GM13976 (cell line): ENCODE measurements around the gene S100G.
A peak's percentile ranks its signal among the peaks of the same experiment; 100 is the strongest.

Source experiments
- DNase-seq: peaks from one replicate; pipeline ENCODE4 v3.0.0; 2012; ENCODE audit warnings: low spot score
- CTCF ChIP-seq: IDR thresholded peaks from 2 replicates; pipeline ENCODE4 v1.5.1; 2012; ENCODE audit warnings: borderline replicate concordance, mild to moderate bottlenecking; ENCODE audit not compliant: insufficient read depth; ENCODE audit errors: extremely low read depth, missing control alignments, control extremely low read depth
- in situ Hi-C: fragments of 300-500 bp; cut with MboI; formaldehyde crosslinking; loops from one replicate; pipeline ENCODE4 v1.12.0; 2022; ENCODE audit warnings: low sequenced_read_pairs, mixed read lengths, inconsistent platforms; ENCODE audit not compliant: unreplicated experiment

Gene S100G

GRCh38 chrX:16662402-16662801 lies 12.4 kb downstream of the S100G start:
- in situ Hi-C loops, result no loop called here
- TF ChIP-seq CTCF, result no peak
- no peak for DNase-seq

GRCh38 chrX:16664074-16664473 lies 14.1 kb downstream of the S100G start:
- no peak for DNase-seq
- in situ Hi-C loops, result no loop called here
- TF ChIP-seq CTCF, result no peak

GRCh38 chrX:16664626-16665025 lies 14.7 kb downstream of the S100G start:
- in situ Hi-C loops, result no loop called here
- TF ChIP-seq CTCF, result no peak
- DNase-seq, result no peak

GRCh38 chrX:16665089-16665488 lies 15.1 kb downstream of the S100G start:
- no peak for DNase-seq
- in situ Hi-C loops, result no loop called here
- TF ChIP-seq CTCF, result no peak

- no peak for TF ChIP-seq CTCF
- in situ Hi-C loops, result no loop called here
- no peak for DNase-seq
Measured at GRCh38 chrX:16666541-16666940, 16.6 kb downstream of the S100G start.

GRCh38 chrX:16671005-16671404 lies 21.0 kb downstream of the S100G start:
- in situ Hi-C loops, result no loop called here
- peak; percentile 49 for DNase-seq
- TF ChIP-seq CTCF, result peak; percentile 11

GRCh38 chrX:16678689-16679088 lies 28.7 kb downstream of the S100G start:
- no peak for DNase-seq
- in situ Hi-C loops, result loop anchor here (25.0 kb wide), 1 partner anchor 216 kb away; no protein-coding TSS in a partner anchor
- TF ChIP-seq CTCF, result no peak
